WERI-Rb-1 (cell line): ENCODE measurements around the gene CEP70.
A peak's percentile ranks its signal among the peaks of the same experiment; 100 is the strongest.

Source experiments
- DNase-seq: peaks from one replicate; pipeline ENCODE4 v3.0.0-alpha.2; 2020
- H3K27ac ChIP-seq: fragments of 250-450 bp; sonication (Bioruptor Pico); 2 replicates; pipeline ENCODE4 v1.5.1; 2020; ENCODE audit warnings: mild to moderate bottlenecking, moderate library complexity
- H3K27me3 ChIP-seq: fragments of 250-450 bp; sonication (Bioruptor Pico); 2 replicates; pipeline ENCODE4 v1.5.1; 2021; ENCODE audit warnings: mild to moderate bottlenecking, low read depth, moderate library complexity; ENCODE audit not compliant: insufficient read depth, severe bottlenecking
- H3K36me3 ChIP-seq: fragments of 250-450 bp; sonication (Bioruptor Pico); 2 replicates; pipeline ENCODE4 v1.5.1; 2020; ENCODE audit warnings: mild to moderate bottlenecking, moderate library complexity
- H3K4me3 ChIP-seq: 2 replicates; pipeline ENCODE4 v1.5.1; 2011; ENCODE audit warnings: low read depth, mild to moderate bottlenecking, control low read depth, low read length
- H3K9me3 ChIP-seq: fragments of 250-450 bp; sonication (Bioruptor Pico); 2 replicates; pipeline ENCODE4 v1.5.1; 2021; ENCODE audit warnings: mild to moderate bottlenecking, moderate library complexity; ENCODE audit not compliant: severe bottlenecking
- CTCF ChIP-seq: IDR thresholded peaks from 2 replicates; pipeline ENCODE4 v1.5.1; 2011; ENCODE audit warnings: low read depth, mild to moderate bottlenecking, control low read depth, inconsistent platforms, low read length

CEP70 gene

GRCh38 chr3:138451595-138452162, 142.4 kb downstream of the CEP70 start:
- Histone ChIP-seq H3K36me3 (no peaks in the 10 kb centered on the region), H3K9me3 (no peaks in the 10 kb centered on the region), H3K27ac (no peak overlapping the region), H3K4me3 (no peak overlapping the region), H3K27me3 (no peaks in the 10 kb centered on the region)
- no peak for TF ChIP-seq CTCF
- DNase-seq, result no peak

GRCh38 chr3:138450704-138451424, 143.2 kb downstream of the CEP70 start:
- Histone ChIP-seq H3K4me3 (no peak overlapping the region), H3K27me3 (no peaks in the 10 kb centered on the region), H3K27ac (no peak overlapping the region; the same call in 1 of the 2 replicates), H3K9me3 (no peaks in the 10 kb centered on the region), H3K36me3 (no peaks in the 10 kb centered on the region)
- no peak for TF ChIP-seq CTCF
- DNase-seq, result peak; percentile 31

DNA sequence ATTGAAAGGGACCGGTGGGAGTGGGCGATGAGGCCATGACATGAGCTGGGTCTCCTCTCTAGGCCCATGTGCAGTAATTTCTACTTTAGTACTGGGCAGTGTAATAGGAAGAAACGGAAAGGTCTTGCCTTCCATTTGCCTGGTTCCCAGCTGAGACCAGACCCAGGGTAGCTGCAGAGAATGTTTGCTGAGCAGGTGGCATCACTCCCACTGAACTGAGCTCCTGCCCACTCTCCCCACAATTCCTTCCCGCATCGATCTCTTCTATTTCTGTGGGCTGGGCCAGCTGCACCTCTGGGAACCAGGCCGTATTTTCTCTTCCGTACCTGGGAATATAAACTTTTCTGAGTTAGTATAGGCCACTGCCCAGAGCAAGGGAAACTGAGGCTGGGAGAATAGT, 143.9 kb downstream of the CEP70 start:
- no peak for DNase-seq
- no peaks in the 10 kb centered on the region for H3K27me3 ChIP-seq
- no peaks in the 10 kb centered on the region for H3K36me3 ChIP-seq
- no peak for TF ChIP-seq CTCF
- H3K9me3 ChIP-seq, result no peaks in the 10 kb centered on the region
- H3K27ac ChIP-seq, result no peak overlapping the region
- H3K4me3 ChIP-seq, result no peak overlapping the region

GRCh38 chr3:138449490-138449889, 144.6 kb downstream of the CEP70 start:
- Histone ChIP-seq H3K27ac (no peak overlapping the region), H3K4me3 (no peak overlapping the region), H3K9me3 (no peaks in the 10 kb centered on the region), H3K36me3 (no peaks in the 10 kb centered on the region), H3K27me3 (no peaks in the 10 kb centered on the region)
- no peak for DNase-seq
- no peak for TF ChIP-seq CTCF

GRCh38 chr3:138448631-138449030, 145.4 kb downstream of the CEP70 start:
- Histone ChIP-seq H3K4me3 (no peak overlapping the region), H3K9me3 (no peaks in the 10 kb centered on the region), H3K27ac (no peak overlapping the region), H3K27me3 (no peaks in the 10 kb centered on the region), H3K36me3 (no peaks in the 10 kb centered on the region)
- no peak for TF ChIP-seq CTCF
- no peak for DNase-seq
